Gastroesophageal sphincter (tissue), 3 donors: ENCODE results near the gene POLK.
"Not testable (repeated sequence)": the region's sequence is repeated elsewhere in the genome, so short reads cannot be mapped to it uniquely, and the experiment has no call there.

ENCODE experiments used
- EP300 ChIP-seq: sonication (generic); formaldehyde crosslinking; IDR thresholded peaks from one replicate; pipeline ENCODE4 v1.6.1; 2017; ENCODE audit warnings: antibody characterized with exemption, mild to moderate bottlenecking
- POLR2A ChIP-seq, 2 donors: fragments of 450-650 bp; IDR thresholded peaks; one replicate each; pipeline ENCODE4 v1.6.1; 2017; ENCODE audit warnings: antibody characterized with exemption in 2 of 2, mild to moderate bottlenecking in 2 of 2, moderate library complexity in 1 of 2
- TF ChIP-seq, protein P1 (sequence below), 4 experiments: fragments of 200-600 bp in 2 of 4; fragments of 450-650 bp in 2 of 4; sonication (generic) in 1 of 4; IDR thresholded peaks; one replicate each; pipeline ENCODE4 v1.5.1; 2017 to 2019; ENCODE audit warnings: antibody characterized with exemption in 4 of 4, mild to moderate bottlenecking in 2 of 4, moderate library complexity in 2 of 4

DNA sequence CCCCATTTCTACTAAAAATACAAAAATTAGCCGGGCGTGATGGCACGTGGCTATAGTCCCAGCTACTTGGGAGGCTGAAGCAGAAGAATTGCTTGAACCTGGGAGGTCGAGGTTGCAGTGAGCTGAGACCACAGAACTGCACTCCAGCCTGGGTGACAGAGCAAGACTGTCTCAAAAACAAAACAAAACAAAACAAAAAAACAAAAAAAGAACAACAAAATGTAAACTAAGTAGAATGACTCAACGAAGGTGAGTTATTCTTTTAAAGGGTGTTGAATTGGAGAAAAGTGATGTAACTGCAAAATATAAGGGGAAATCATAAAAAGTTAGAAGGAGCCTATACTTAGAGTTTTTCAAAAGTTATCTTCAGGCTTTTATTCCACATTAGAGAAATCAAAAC lies 6.6 kb upstream of the POLK start:
- TF ChIP-seq, protein P1, sequence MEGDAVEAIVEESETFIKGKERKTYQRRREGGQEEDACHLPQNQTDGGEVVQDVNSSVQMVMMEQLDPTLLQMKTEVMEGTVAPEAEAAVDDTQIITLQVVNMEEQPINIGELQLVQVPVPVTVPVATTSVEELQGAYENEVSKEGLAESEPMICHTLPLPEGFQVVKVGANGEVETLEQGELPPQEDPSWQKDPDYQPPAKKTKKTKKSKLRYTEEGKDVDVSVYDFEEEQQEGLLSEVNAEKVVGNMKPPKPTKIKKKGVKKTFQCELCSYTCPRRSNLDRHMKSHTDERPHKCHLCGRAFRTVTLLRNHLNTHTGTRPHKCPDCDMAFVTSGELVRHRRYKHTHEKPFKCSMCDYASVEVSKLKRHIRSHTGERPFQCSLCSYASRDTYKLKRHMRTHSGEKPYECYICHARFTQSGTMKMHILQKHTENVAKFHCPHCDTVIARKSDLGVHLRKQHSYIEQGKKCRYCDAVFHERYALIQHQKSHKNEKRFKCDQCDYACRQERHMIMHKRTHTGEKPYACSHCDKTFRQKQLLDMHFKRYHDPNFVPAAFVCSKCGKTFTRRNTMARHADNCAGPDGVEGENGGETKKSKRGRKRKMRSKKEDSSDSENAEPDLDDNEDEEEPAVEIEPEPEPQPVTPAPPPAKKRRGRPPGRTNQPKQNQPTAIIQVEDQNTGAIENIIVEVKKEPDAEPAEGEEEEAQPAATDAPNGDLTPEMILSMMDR (IDR thresholded peaks at IDR 0.05) = not testable (repeated sequence)
- not testable (repeated sequence) for TF ChIP-seq EP300; POLR2A (IDR thresholded peaks at IDR 0.05)
